HPDE6-E6E7 (cell line): ENCODE results near the gene DENND1C.
A peak's percentile ranks its signal among the peaks of the same experiment; 100 is the strongest.

Experiments
- DNase-seq: peaks from one replicate; pipeline ENCODE4 v3.0.0; 2011; ENCODE audit warnings: missing footprints; ENCODE audit errors: extremely low spot score

Gene DENND1C

DNA sequence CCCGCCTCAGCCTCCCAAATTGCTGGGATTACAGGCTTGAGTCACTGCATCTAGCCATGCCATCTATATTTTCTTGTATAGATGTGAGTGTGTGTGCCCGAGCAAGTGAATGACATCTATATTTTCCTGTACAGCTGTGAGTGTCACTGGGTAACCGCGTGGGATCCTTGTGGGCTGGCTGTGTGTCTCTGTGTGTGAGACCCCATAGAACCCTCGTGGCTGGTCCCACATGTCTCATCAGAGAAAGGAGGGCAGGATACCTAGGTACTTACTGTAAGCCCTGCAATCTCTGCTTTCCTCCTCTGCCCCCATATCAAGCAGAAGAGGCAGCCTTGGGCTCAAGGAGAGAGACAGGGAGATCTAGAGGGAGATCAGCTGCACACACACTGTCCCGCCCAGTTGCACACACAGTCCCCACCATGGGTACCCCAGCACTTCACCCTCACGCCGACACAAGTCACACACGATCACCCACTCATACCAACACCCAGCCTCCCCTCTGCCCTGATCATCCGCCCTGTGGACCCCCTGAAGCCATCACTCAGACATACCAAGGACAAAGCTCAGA, 655 bp downstream of the DENND1C start:
- no peak for DNase-seq

DNA sequence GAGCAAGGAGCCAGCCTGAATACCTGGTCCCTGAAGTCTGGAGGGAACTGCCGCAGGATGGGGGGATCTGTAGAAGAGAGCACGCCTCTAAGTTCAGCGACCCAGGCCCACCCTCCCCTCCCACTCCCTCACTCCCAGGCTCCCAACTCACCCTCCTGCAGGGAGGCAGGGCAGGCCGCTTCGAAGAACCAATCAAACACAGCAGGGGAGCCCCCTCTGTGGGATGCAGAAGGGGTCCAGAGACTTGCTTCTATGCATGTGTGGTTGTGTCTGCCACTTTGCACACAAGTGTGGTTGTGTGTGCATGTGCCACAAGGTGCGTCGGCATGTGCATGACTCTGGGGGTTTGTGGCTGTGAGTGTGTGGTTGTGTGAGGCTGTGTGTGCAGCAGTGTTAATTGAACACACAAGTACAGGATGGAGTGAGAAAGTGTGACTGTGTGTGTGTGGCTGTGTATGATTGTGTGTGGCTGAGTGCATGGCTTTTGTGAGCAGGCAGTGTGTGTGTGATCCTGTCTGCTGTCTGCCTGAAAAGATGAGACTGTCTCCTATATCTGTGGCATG, 1.7 kb downstream of the DENND1C start:
- no peak for DNase-seq

DNA sequence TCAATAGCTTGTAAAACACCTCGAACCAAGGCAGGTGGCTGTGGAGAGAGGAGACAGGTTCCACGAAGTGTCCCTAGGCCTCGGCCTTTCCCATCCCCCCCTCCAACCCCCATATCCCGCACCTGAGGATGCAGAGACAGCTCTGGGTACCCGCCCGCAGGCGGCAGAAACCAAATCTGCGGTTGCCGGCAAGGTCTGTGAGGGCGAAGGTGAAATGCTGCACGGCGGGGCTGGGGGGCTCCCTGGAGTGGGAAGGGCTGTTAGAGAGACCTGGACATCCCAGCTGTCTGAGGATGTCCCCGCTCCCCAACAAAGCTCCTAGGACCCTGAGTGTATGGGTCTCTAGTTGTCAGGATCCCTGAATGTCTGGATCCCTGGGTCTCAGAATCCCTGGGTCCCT, 2.8 kb downstream of the DENND1C start:
- no peak for DNase-seq

DNA sequence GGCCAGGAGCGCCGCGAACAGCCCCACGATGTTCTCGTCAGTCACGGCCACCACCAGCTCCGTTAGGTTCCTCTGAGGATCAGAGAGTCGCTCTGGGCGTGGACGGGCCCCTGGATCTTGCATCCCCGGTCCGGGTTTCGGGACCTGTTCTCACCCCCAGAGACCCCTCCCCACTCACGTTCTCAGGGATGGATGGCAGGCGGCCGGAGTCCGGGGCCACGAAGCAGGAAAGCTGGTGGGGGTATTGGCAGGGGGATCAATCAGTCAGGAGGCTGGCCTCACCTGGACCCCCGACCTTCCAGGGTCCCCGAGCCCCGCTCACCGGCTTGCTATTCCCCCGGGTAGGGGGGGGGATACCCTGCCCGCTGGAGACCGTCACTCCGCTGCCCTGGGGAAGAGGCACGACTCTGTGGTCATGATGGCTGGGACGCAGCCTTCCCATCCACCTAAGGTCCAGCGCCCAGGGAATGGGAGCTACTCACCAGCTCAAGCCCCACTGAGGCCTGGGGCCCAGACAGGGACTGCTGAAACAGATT, 4.6 kb downstream of the DENND1C start:
- DNase-seq = no peak

DNA sequence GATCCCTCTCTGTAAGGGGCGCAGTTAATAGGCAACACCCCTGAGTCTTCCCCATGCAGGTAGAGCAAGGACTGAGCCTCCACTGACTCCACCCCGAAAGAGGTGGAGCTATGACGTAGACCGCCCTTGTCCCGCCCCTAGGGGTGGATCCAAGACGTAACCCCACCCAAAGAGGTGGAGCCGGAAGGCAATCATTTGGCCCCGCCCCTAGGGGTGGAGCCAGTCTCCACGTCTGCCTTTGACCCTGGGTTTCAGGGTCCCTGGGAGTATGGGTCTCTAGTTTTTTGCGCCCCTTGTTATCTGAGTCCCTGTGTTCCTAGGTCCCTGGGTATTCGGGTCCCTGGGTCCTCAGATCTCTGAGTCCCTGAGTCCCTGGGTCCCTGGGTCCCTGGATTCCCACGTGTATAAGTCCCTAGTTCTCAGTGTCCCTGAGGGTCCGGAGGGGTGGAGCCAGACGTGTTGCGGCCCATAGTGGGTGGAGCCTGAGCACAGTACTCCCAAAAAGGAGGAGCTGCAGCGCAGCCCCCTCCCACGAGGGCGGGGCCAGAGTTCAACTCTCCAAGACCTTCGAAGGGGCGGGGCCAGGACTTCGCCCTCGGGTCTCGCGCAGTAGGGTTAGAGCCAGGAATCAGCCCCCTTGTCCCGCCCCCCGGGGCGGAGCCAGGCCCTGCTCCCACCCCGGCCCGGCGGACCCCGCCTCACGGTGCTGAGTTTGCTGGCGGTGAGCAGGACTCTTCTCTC, 5.3 kb downstream of the DENND1C start:
- DNase-seq = no peak

DNA sequence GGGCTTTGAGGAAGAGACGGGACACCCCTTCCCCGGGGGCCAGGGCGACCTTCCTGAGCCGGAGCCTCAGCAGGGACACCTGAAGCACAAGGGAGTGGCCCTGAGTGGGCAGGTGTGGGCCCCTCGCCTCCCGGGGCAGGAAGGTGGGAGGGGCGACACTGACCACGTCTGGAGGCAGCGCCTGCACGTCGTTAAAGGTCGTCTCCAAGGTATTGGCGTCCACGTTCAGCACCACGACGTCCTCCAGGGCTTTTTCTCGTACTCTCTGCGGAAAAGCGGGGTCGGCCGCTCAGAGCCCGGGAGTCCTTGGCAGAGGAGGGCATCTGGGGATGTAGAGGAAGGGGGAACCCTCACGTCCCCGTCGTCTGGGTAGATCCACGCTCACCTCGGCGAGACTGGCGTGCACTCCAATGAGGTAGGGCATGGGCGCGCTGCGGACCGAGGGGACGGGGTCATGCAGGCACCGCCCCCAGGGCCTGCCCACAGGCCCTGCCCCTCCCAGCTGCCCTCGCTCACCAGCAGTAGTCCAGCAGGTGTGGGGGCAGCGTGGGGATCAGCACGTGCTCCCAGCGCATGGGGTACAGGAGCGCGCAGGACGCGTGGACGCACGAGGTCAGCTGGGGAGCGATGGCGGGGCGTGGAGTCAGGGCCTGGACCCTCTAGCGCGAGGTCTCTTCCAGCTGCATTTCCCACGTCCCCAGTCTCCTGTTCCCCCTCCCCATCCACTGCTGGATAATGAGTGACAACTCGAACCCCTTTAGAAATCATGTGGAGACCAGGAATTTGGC, 6.1 kb downstream of the DENND1C start:
- no peak for DNase-seq

DNA sequence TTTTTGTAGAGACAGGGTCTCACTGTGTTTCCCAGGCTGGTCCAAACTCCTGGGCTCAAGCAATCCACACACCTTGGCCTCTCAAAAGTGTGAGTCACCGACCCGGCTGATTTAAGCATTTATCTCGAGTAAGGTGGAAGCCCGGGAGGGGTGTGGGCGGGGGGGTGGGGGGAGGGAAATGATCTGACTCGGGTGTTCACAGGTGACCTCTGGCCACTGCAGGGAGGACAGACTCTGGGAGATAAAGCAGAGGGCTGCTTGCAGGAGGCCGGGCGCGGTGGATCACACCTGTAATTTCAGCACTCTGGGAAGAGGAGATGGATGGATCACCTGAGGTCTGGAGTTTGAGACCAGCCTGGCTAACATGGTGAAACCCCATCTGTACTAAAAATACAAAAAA, 7.9 kb downstream of the DENND1C start:
- no peak for DNase-seq

DNA sequence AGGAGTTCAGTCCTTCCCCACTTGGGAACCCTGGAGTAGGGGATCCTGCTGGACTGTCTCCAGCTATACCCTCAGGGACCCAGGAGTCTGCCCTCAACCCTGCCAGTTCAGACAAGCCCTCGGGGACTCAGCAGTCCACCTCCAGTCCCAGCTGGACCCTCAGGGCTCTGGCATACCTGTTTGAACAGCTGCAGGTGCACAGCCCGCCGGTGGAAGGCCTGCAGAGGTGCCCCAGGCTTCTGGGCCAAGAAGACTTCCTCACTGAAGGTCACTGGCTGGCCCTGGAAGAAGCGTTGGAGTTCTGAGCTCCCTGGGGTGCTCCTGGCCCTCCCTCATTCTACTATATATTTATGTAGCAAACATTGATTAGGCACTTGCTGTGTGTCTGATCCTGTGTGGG, 8.9 kb downstream of the DENND1C start:
- no peak for DNase-seq

DNA sequence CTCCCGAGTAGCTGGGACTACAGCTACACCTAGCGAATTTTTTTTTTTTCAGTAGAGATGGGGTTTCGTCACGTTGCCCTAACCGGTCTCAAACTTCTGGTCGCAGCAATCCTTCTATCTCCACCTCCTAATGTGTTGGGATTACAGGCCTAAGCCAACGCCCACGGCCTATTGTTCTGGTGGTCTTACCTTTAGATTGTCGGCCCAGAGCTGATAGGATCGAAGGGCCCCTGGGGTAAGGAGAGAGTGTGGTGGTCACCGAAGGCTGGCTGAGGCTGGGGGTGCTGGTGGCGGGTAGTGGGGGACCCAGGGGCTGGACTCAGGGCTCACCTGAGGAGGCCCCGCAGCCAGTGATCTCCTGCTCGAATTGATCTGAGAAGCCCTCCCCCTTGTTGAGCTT, 10.5 kb downstream of the DENND1C start:
- no peak for DNase-seq

DNA sequence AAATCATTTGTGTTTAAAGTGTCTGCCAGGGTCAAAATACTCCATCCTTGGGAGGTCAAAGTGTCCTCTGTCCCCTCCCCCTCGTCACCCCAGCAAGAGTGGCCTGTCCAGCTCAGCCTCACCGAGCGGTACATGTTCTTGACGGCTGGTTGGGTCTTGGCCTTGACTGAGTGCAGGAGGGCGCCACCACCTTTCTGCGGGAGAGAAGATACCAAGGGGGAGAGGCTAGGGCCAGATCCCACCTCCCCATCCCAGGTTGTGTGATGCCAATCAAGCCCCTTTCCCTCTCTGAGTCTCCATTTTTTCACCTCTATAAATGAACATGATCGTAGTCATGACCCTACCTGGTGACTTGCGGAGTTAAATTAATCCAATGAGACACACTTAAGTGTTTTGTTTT, 11.4 kb downstream of the DENND1C start:
- no peak for DNase-seq

DNA sequence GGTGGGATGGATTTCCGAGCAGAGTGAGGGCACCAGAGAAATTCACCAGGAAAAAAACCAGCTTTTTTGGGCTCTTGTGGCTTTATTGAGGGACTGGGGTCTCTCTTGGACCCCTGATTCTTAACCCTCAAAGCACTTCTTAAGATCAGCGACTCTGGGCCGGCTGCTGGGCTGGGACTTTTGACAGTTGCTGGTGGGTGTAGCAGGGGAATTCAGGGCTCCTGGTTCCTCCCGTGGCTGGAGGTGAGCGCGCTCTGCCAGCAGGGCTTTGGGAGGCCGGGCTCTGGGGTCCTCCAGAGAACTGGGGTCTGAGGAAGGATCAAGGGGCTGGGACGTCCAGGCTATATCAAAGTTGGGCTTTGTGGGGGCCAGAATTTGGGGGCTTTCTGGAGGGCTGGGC, 14.2 kb downstream of the DENND1C start:
- no peak for DNase-seq

DNA sequence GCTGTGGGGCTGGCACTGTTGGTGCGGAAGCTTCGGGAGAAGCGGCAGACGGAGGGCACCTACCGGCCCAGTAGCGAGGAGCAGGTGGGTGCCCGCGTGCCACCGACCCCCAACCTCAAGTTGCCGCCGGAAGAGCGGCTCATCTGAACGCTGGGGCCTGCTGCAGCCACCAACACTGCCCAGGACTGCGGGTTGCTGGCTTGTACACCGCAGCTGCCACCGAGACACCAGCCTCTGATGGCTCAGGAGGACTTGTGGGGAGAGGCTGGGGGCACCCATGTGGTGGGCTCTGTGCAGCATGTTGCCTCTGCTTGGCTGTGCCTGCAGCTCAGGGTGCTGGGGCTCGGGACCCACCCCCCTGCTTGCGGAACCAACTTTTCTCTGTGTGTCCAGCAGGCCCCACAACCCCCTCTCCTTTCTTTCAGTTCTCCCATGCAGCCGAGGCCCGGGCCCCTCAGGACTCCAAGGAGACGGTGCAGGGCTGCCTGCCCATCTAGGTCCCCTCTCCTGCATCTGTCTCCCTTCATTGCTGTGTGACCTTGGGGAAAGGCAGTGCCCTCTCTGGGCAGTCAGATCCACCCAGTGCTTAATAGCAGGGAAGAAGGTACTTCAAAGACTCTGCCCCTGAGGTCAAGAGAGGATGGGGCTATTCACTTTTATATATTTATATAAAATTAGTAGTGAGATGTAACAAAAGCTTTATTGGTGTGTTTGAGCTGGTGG, 14.9 kb downstream of the DENND1C start:
- DNase-seq = no peak

DNA sequence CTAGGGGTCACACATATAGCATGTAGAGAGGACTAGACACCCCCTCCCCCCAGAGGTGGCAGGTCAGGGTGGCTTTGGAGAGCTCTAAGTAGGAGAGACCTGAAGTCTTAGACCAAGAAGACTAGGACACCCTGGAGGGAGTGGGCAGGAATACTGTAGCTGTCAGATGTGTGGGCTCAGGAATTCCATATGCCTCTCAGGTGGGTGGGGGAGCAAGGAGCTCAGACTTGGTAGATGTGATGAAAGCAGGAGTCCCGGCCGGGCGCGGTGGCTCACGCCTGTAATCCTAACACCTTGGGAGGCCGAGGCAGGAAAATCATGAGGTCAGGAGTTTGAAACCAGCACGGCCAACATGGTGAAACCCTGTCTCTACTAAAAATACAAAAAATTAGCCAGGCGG, 15.9 kb downstream of the DENND1C start:
- DNase-seq = no peak

DNA sequence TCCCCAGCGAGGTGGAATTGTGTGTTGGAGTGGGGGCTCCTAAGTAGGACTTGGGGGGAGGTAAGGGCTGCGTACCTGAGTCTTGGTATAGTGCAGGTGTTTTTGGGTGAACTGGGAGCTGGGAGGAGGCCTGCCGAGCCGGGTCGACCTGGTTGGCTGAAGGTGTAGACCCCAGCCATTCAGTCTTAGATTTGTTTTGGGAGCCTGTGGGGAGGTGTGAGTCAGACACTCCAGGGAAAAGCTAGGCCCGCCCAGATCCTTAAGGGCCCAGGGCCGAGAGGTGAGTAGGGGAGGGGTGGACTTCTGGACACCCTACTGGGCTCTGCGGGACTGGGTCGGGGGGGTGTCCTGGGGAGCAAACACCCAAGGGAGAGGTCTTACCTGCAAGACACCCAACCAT, 16.6 kb downstream of the DENND1C start:
- DNase-seq = no peak

DNA sequence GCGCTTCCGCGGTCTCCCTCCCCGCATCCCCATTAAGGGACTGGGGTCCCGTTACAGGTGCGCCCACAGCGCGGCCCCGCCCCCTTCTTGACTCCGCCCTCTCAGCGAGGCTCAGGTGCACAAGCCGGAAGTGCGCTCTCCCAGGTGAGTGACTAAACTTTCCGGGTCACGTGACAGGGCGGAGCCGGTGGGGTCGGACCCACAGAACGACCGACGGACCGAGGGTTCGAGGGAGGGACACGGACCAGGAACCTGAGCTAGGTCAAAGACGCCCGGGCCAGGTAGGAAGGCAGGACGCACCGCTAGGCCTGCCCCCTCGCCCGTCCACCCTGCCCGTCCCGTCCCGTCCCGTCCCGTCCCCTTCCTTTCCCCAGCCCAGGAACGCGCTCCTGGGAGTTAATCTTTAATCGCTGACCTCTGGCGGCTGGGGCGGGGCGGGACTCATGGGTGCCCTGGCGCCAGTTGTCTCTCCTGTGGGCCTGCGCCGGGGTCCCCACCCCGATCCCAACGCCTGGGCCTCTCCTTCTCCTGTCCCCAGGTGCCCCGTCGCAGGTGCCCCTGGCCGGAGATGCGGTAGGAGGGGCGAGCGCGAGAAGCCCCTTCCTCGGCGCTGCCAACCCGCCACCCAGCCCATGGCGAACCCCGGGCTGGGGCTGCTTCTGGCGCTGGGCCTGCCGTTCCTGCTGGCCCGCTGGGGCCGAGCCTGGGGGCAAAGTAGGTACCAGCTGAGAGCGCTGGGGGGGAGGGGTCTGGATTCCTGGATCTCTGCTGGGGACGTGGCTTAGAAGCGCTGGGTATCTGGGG, 17.3 kb downstream of the DENND1C start, which contains the start of gene CRB3:
TSS of gene CRB3 (plus strand) at position 202 of the 804 bp plus-strand sequence. CDS start at position 633, 431 bp downstream.
- DNase-seq = peak; percentile 93

DNA sequence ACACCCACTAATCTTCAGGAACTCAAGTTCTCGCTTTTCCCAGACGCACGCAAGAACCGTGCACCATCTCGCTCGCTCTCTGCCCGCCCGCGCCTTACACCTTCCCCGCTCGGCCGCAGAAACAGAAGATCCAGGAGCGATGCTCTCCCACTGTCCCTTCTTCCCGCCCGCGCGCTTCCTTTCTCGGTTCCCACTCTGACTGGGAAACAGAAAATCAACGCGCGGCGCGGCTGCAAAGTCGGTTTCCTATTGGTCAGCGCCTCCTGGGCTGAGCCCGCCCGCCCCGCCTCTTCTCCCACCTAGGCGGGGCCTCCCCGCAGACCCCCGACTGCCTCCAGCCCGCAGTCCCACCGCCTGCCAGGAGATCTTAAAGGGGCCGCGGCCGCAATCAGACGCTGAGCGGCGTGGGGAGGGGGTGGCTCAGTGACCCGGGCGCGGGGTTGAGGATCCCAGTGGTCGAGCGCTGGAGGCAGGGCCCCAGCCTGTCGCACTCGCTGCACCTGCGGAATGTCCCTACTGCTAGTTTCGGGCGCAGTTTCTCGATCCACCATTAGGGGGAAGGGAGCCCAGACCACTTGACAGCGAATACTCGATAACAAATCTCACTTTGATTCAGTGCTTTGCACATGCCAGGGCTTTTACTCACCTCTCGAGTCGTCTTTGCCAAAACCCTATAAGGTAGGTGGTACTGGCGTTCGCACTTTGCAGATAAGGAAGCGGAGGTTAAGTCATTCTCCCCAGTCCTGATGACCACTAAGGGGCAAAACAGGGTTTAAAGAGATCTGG, 21.3 kb downstream of the DENND1C start:
- DNase-seq = peak; percentile 88

DNA sequence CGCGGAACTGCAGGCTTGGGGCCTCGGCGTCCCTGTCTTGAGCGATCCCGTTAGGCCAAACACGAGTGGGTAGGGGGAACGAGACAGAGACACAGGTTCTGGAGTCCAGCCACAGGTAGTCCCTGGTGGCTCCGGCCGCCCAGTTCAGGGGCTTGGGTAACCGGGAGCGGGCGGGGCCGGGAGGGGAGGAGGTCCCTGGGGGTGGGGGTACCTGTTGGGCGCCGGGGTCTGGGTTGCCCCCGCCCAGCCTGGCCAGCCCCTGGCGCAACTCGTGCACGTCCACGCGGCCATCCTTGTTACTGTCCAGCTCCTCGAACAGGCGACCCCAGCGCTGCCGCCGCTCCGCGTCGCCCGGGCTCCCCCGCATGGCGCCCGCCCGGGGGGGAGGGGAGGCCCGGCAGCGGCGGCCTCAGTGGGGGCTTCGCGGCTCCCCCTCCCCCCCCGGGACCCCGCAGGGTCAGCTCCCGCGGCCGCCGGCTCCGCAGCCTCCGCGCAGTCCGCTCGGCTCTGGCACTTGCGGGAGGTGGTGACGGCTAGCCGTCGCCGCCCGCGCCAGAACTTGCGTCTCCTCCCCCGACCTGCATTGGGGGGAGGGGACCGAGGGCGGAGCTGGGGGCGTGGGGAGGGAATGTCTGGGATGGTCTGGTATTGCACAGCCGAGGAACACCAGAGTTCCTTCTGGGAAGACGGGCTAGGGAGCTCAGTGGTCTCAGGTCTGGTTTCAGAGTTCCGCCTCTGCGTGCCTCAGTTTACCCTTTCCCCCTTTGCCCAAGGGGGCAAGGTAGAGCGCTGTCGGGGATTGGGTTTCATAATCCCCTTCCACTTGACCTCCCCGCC, 22.1 kb downstream of the DENND1C start, which contains the start of gene SLC25A23:
TSS of gene SLC25A23 (minus strand) at position 531 of the 837 bp plus-strand sequence. CDS start at position 367, 164 bp downstream.
- peak; percentile 74 for DNase-seq

DNA sequence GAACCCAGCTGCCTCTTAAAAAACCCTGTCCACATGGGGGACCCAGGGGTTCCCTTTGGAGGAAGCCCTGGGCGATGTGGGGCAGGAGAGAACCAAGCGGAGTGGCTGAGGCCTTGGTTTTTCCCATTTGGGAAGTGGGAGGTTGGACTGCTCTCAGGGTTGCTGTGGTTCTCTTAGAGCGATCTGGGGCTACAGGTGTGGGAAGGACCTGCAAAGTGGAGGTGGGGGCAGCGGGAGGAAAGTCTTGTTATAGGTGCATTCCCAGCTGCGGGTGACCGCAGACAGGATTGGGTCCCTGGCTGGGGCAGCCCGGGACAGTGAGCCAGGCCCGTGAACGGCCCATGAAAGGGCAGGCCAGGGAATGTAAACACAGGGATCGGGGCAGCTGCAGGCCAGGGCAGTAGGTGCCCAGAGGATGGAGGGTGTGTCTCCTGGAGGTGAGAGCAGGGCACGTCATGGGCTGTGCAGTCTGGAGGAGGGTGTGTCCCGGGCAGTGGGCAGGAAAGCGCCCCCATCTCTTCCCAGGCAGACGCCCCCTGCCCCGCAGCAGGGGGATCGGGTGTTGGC, 22.8 kb downstream of the DENND1C start:
- DNase-seq = no peak
